ENCODE data around the gene SLC28A1. TPM values are rescaled to one million over a fixed set of nuclear protein-coding genes. Genes with fewer than 3 reads are reported as not detected.

SLC28A1 gene
- total and polyA plus RNA-seq, 2 experiments from 2014 or later: 2.5 to 3.0 TPM

GRCh38 chr15:84863565-84864443 is 20.7 kb upstream of the SLC28A1 start:
- H4K20me1 ChIP-seq (ENCODE audit: insufficient read depth, poor library complexity, severe bottlenecking): no peaks in the 10 kb centered on the region
- 88% methylated on average over 13 of the region's 13 CpGs for WGBS (ENCODE audit: low lambda C conversion rate, missing lambda C conversion rate)
- no peaks in the 10 kb centered on the region for H3K79me2 ChIP-seq
- H3K4me3 ChIP-seq: no peak overlapping the region
- DNase-seq (ENCODE audit: low spot score): no peak
- H3K36me3 ChIP-seq (replicated peaks; ENCODE audit: insufficient read depth, low read depth): no peaks in the 10 kb centered on the region
- H3K4me1 ChIP-seq (ENCODE audit: insufficient read depth): no peaks in the 10 kb centered on the region
- no peak overlapping the region for H2AFZ ChIP-seq
- no peak overlapping the region for H3K4me2 ChIP-seq
- TF ChIP-seq EZH2phosphoT487 (IDR thresholded peaks at IDR 0.05; ENCODE audit: low read depth, severe bottlenecking, unreplicated experiment) (no peak), EZH2 (IDR thresholded peaks at IDR 0.05; ENCODE audit: borderline replicate concordance) (no peak)
- TF ChIP-seq, protein P1, sequence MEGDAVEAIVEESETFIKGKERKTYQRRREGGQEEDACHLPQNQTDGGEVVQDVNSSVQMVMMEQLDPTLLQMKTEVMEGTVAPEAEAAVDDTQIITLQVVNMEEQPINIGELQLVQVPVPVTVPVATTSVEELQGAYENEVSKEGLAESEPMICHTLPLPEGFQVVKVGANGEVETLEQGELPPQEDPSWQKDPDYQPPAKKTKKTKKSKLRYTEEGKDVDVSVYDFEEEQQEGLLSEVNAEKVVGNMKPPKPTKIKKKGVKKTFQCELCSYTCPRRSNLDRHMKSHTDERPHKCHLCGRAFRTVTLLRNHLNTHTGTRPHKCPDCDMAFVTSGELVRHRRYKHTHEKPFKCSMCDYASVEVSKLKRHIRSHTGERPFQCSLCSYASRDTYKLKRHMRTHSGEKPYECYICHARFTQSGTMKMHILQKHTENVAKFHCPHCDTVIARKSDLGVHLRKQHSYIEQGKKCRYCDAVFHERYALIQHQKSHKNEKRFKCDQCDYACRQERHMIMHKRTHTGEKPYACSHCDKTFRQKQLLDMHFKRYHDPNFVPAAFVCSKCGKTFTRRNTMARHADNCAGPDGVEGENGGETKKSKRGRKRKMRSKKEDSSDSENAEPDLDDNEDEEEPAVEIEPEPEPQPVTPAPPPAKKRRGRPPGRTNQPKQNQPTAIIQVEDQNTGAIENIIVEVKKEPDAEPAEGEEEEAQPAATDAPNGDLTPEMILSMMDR (IDR thresholded peaks at IDR 0.05; ENCODE audit: poor library complexity): no peak
- no peaks in the 10 kb centered on the region for H3K9me2 ChIP-seq (replicated peaks; ENCODE audit: insufficient read depth)
- H3K27ac ChIP-seq: no peak overlapping the region
- no peaks in the 10 kb centered on the region for H3K9me3 ChIP-seq (ENCODE audit: low read depth)
- H3K27me3 ChIP-seq: no peaks in the 10 kb centered on the region

DNA sequence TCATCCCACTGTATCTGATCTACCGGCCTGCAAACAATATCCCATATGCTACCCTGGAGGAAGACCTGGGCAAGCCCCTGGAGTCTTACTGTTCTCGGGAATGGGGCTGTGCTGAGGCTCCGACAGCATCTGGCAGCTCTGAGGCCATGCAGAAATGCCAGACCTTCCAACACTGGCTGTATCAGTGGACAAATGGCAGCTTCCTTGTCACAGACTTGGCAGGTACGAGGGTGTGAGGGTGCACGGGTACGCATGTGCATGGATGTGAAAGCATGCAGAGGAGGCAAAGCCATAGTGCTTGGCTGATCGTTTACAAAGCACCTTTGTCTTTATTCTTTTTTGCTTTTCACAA is 20.0 kb upstream of the SLC28A1 start:
- no peak for DNase-seq (ENCODE audit: low spot score)
- 85% methylated on average over 7 of the region's 7 CpGs for WGBS (ENCODE audit: low lambda C conversion rate, missing lambda C conversion rate)

DNA sequence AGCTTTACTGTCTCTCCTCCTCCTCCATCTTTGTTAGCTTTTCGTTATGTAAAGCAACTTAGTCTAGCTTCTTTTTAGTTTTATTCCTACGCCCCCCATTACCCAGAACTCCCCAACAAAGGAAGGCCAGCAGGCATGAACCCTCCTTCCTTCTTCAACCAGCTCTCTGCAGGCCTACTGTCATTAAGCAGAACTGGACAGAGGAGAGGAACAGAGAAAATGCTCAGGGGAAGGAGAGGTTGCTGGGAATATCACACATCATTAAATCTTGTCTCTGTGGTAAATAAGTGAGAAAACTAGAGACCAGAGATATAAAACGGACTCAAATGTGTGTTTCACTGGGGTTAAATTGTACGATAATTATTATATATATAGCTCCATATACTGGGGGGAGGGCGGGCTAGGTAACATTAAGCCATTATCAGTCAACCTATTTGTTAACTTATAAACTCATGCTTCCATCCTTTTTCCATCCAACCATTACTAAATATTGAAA is 19.3 kb upstream of the SLC28A1 start:
- Histone ChIP-seq H3K36me3 (replicated peaks; ENCODE audit: insufficient read depth, low read depth) (no peaks in the 10 kb centered on the region), H3K27ac (no peak overlapping the region), H3K4me1 (ENCODE audit: insufficient read depth) (no peaks in the 10 kb centered on the region), H3K79me2 (no peaks in the 10 kb centered on the region), H3K27me3 (no peaks in the 10 kb centered on the region), H3K4me3 (no peak overlapping the region), H3K4me2 (no peak overlapping the region), H3K9me3 (ENCODE audit: low read depth) (no peaks in the 10 kb centered on the region), H2AFZ (no peak overlapping the region), H3K9me2 (replicated peaks; ENCODE audit: insufficient read depth) (no peaks in the 10 kb centered on the region), H4K20me1 (ENCODE audit: insufficient read depth, poor library complexity, severe bottlenecking) (no peaks in the 10 kb centered on the region)
- WGBS (ENCODE audit: low lambda C conversion rate, missing lambda C conversion rate): 93% methylated on average over 5 of the region's 5 CpGs
- TF ChIP-seq EZH2phosphoT487 (IDR thresholded peaks at IDR 0.05; ENCODE audit: low read depth, severe bottlenecking, unreplicated experiment): no peak
- TF ChIP-seq EZH2 (IDR thresholded peaks at IDR 0.05; ENCODE audit: borderline replicate concordance): no peak
- TF ChIP-seq, protein P1 (IDR thresholded peaks at IDR 0.05; ENCODE audit: poor library complexity): no peak
- no peak for DNase-seq (ENCODE audit: low spot score)

More for the DNA sequence above, 20.0 kb upstream of the SLC28A1 start:
- Histone ChIP-seq H2AFZ (no peak overlapping the region), H3K27me3 (no peaks in the 10 kb centered on the region), H4K20me1 (ENCODE audit: insufficient read depth, poor library complexity, severe bottlenecking) (no peaks in the 10 kb centered on the region), H3K4me3 (no peak overlapping the region), H3K9me3 (ENCODE audit: low read depth) (no peaks in the 10 kb centered on the region), H3K36me3 (replicated peaks; ENCODE audit: insufficient read depth, low read depth) (no peaks in the 10 kb centered on the region), H3K4me1 (ENCODE audit: insufficient read depth) (no peaks in the 10 kb centered on the region), H3K9me2 (replicated peaks; ENCODE audit: insufficient read depth) (no peaks in the 10 kb centered on the region), H3K79me2 (no peaks in the 10 kb centered on the region), H3K27ac (no peak overlapping the region), H3K4me2 (no peak overlapping the region)
- TF ChIP-seq, protein P1 (IDR thresholded peaks at IDR 0.05; ENCODE audit: poor library complexity): no peak
- TF ChIP-seq EZH2 (IDR thresholded peaks at IDR 0.05; ENCODE audit: borderline replicate concordance) (no peak), EZH2phosphoT487 (IDR thresholded peaks at IDR 0.05; ENCODE audit: low read depth, severe bottlenecking, unreplicated experiment) (no peak)

Data from hepatocyte (in vitro differentiated cells).